PFSK-1 (cell line): ENCODE results near the gene NFIX.

Experiments
- POLR2AphosphoS5 ChIP-seq: IDR thresholded peaks from 2 replicates; pipeline ENCODE4 v1.6.1; 2012; ENCODE audit warnings: low read depth, mild to moderate bottlenecking, control low read depth, low read length, moderate library complexity
- TAF1 ChIP-seq: IDR thresholded peaks from 2 replicates; pipeline ENCODE4 v1.6.1; 2012; ENCODE audit warnings: low read length, control low read depth, borderline replicate concordance; ENCODE audit not compliant: insufficient read depth
- TF ChIP-seq, protein P1 (sequence below), 2 experiments: IDR thresholded peaks; 2 replicates each; pipeline versions ENCODE4 v1.6.1 to v1.8.0; 2011 to 2012; ENCODE audit warnings: low read depth in 2 of 2, low read length in 2 of 2, control low read depth in 1 of 2, inconsistent platforms in 1 of 2, mild to moderate bottlenecking in 1 of 2, moderate library complexity in 1 of 2; ENCODE audit not compliant: insufficient read depth in 1 of 2

DNA sequence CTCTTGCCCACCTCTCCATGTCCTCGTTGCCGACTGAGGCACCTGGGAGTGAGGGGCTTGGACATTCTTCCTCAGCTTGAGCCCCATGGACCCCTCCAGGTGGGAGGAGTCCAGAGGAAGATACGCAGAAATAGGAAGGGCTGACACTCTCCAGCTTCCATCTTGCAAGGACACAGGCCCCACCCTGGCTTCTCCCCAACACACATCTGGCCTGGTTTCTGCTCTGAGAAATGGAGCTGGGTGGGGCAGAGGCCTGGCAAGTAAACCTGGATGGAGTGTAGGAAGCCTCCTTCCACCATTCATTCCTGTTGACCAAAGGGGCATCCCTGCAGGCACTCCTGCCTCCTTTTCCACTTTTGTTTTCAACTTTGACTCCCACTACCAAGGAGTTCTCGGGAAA lies 50.5 kb downstream of the NFIX start:
- TF ChIP-seq POLR2AphosphoS5 (no peak), TAF1 (no peak)
- TF ChIP-seq, protein P1, sequence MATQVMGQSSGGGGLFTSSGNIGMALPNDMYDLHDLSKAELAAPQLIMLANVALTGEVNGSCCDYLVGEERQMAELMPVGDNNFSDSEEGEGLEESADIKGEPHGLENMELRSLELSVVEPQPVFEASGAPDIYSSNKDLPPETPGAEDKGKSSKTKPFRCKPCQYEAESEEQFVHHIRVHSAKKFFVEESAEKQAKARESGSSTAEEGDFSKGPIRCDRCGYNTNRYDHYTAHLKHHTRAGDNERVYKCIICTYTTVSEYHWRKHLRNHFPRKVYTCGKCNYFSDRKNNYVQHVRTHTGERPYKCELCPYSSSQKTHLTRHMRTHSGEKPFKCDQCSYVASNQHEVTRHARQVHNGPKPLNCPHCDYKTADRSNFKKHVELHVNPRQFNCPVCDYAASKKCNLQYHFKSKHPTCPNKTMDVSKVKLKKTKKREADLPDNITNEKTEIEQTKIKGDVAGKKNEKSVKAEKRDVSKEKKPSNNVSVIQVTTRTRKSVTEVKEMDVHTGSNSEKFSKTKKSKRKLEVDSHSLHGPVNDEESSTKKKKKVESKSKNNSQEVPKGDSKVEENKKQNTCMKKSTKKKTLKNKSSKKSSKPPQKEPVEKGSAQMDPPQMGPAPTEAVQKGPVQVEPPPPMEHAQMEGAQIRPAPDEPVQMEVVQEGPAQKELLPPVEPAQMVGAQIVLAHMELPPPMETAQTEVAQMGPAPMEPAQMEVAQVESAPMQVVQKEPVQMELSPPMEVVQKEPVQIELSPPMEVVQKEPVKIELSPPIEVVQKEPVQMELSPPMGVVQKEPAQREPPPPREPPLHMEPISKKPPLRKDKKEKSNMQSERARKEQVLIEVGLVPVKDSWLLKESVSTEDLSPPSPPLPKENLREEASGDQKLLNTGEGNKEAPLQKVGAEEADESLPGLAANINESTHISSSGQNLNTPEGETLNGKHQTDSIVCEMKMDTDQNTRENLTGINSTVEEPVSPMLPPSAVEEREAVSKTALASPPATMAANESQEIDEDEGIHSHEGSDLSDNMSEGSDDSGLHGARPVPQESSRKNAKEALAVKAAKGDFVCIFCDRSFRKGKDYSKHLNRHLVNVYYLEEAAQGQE (IDR thresholded peaks at IDR 0.05; ENCODE audit: insufficient read depth in 1 of 2, low read depth in 2 of 2, low read length in 2 of 2), result no peak
